GM19468 (cell line): ENCODE data around the gene GBP3.
"Not testable (repeated sequence)": the region's sequence is repeated elsewhere in the genome, so short reads cannot be mapped to it uniquely, and the experiment has no call there.

Source experiments
- ATAC-seq: cut with Tn5 transposase; IDR thresholded peaks from one replicate; pipeline ENCODE4 v1.9.1; 2021; ENCODE audit warnings: mild to moderate bottlenecking, moderate library complexity, moderate number of reproducible peaks; ENCODE audit not compliant: unreplicated experiment; ENCODE audit errors: extremely low read depth

The GBP3 gene

DNA sequence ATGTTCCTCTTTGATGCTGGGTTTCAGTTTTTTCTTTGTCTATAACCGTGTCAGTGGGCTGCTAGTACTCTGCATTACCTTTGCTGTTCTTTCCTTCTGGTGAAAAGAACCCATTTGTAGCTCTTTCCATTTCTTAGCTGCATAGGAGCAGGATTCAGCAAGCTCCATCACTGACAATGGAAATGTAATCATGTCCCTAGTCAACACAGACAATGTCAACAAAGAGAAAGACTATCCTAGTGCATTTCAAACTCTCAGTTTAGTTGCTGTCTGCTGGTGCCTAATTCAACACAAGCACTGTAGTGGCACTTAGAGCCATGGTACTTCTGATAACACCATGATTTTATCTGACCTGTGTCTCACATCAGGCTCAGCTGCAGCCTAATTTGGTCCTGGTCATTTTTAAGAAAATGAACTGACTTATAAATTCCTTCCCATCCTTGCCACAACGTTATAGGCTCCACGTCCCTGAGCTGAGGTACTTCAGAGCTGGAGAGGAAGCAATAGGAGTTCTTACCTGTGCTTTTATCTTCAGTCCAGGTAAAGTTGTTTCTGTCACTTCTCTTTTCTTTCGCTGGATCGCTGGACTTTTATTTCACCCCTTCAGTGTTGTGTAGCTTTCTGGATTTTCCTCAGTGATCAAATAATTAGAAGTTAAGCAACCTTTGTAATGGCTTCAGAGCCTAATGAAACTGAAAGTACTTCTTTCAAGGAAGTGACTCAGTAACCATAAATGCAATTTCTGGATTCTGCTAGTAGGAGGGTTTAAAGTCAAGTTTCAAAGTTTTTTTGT is at the start of gene GBP3:
Gene GBP3, minus strand, starts transcription at position 700 of the 793 bp plus-strand sequence. CDS start 2,145 bp downstream, outside the sequence.
- ATAC-seq: peak; percentile 71

- ATAC-seq: no peak
Observed at GRCh38 chr1:89070509-89070908, 47.8 kb upstream of the GBP3 start.

- ATAC-seq: no peak
Observed at GRCh38 chr1:89069951-89070350, 47.3 kb upstream of the GBP3 start.

DNA sequence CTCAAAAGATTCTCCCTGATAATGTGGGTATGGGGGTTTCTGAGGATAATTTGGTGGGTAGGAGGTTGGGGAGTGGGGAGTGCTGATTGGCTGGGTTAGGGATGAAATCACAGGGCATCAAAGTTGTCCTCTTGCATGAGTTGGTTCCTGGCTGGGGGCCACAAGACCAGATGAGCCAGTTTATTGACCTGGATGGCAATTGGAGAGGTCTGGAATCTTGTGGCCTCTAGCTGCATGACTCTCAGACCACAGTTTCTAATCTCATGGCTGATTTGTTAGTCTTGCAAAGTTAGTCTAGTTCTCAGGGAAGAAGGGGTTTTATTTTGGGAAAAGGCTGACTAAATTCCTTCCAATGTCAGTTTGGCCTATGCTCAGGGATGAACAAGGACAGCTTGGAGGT is 45.6 kb upstream of the GBP3 start:
- ATAC-seq: no peak

DNA sequence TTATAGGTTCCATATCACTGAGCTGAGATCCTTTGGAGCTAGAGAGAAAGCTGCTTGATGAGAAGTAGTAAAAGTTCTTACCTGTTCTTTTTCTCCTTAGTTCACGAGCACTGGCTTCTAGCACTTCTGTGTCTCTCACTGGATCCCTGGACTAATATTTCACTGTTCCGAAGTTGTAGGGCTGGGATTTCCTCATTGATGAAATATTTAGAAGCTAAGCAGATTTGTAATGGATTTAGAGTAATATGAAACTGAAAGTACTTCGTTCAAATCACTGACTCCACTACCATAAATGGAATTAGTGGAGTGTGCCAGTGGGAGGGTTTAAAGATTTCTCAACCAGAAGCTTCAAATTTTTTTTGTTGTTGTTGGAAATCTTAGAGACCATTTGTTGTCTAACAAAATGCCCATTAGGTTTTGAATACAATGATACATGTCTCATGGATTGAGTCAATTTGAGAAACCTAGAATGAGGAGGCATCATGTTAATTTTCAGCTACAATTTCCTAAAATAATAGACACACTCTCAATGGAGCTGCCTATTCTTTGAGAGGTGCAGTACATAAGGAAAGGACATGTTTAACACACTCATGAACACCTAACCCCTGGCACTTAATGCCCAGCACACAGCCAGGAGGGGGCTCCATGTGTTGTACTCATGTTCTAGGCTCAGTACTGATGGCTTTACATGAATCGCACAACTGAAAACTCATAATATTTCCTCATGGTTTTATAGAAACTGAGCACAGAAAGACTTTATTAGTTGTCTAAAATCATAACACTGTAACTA is 42.6 kb upstream of the GBP3 start, which contains the start of gene GBP1:
Gene GBP1, minus strand, starts transcription at position 130 of the 790 bp plus-strand sequence. CDS start 1,974 bp downstream, outside the sequence.
- no peak for ATAC-seq

- ATAC-seq: no peak
Observed at GRCh38 chr1:89064632-89065031, 42.0 kb upstream of the GBP3 start.

GRCh38 chr1:89063094-89063493 is 40.4 kb upstream of the GBP3 start:
- ATAC-seq: no peak

GRCh38 chr1:89060091-89060490 is 37.4 kb upstream of the GBP3 start:
- ATAC-seq: no peak

- no peak for ATAC-seq
Observed at GRCh38 chr1:89051955-89052312, 29.3 kb upstream of the GBP3 start.

GRCh38 chr1:89051300-89051954 is 28.8 kb upstream of the GBP3 start:
- ATAC-seq: no peak

GRCh38 chr1:89050649-89051033 is 28.0 kb upstream of the GBP3 start:
- no peak for ATAC-seq

- not testable (repeated sequence) for ATAC-seq
Observed at GRCh38 chr1:89049901-89050648, 27.4 kb upstream of the GBP3 start.

GRCh38 chr1:89049187-89049586 is 26.5 kb upstream of the GBP3 start:
- not testable (repeated sequence) for ATAC-seq

DNA sequence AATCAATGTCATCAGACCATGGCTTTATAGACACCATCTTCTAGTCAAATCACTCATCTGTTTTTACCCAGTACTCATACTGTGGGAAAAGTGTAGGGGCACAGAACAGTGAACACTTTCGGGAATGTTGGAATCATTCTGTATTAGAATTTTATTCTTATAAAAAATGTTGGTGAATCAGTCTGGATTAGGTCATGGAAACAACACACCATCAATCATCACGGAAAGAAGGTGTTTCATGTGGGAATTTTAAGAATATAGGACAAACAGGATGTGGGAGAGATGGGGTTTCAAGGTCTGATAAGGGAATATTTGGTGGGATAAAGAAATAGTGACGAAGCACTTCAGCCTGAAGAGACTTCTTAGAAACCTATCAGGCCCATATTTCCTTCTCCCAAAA is 25.1 kb upstream of the GBP3 start:
- ATAC-seq: no peak

GRCh38 chr1:89046318-89047183 is 23.9 kb upstream of the GBP3 start:
- ATAC-seq: not testable (repeated sequence)

DNA sequence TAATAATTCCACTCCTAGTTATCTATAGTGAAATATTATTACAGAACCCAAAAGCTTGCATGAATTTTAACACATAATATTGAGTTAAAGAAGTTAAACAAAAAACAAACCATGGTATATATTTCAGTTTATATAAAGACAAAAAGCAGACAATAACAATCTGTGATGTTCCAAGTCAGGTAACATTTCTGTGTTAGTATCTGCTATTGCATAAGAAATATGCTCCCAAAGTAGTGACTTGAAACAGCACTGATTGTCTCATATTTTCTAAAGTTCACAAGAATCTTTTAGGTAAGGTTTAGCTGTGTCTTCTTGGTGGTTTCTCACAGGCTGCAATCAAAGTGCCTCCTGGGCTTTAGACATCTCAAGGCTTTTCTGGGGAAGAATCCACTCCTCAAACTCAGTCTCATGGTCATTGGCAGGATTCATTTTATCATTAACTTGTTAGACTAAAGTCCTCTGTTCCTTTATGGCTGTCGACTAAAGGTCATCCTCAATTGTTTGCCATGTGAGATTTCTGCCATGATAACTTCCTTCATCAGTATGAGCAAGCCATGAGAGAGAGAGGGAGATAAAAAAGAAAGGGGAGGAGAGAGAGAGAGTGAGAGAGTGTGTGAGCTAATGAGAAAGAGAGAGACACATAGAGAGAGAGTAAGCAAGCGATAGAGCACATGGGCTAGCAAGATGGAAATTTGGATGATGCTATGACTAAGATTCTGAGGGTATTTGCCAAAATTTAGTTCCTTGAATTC is 22.5 kb upstream of the GBP3 start:
- no peak for ATAC-seq

GRCh38 chr1:89043940-89044339 is 21.3 kb upstream of the GBP3 start:
- no peak for ATAC-seq

DNA sequence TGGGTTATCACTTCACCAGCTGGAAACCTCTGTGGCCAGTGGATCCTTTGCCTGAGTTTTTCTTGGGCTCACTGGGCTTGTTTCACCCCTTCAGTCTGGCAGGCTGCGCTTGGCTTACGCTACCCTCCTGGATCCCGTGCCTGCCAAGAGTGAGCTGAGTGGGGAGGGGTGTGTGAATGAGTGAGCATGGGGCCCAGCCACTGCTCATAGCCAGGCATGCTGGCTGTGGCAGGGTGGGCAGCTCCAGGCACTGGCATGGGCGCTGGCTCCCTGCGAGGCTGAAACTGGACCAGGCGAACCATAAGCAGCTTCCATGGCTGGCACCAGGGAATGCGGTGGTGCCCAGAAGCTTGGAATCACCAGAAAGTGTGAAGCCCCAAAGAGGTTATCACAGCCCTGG is 19.8 kb upstream of the GBP3 start:
- no peak for ATAC-seq

GRCh38 chr1:89041721-89042120 is 19.1 kb upstream of the GBP3 start:
- no peak for ATAC-seq
